Measurements from ENCODE around the gene ZNF30.
A peak's percentile ranks its signal among the peaks of the same experiment; 100 is the strongest.
"Not testable (repeated sequence)": the region's sequence is repeated elsewhere in the genome, so short reads cannot be mapped to it uniquely, and the experiment has no call there.

The ZNF30 gene

DNA sequence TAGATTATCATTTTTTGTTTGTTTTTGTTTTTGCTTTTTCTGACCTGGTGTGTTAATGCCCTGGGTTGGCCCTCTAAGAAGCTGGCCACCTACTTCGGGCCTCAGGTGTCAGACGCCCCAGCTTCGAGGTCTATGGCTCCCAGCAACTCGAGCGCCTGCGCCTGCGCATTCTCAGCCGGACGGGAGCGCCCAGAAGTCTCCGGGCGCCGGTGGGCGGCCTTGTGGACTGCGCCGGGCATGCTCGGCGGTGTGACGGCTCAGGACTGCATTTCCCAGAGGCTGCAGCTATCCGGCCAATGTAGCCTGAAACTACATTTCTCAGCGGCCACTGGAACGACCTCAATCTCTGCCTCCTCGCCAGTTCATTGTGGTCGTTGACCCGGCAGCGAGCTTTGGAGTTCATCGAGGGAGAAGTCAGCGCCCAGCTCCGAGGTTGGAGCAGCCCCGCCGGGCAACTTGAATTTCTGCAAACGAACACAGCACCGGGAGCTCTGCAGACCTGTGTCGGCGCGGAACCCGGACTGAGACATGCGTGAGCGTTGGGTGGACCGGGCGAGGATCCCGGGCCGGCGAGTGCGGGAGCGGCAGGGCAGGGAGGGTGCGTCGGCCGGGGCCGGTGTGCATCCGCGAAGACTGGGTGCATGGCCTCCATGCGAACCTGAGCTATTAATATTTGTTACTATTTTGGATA, at the start of gene ZNF30:
ZNF30 (plus strand) TSS at position 219 of the 691 bp plus-strand sequence. CDS start 3,045 bp downstream, outside the sequence.
- peak; percentile 68 for DNase-seq

GRCh38 chr19:34879563-34879962, 47.1 kb upstream of the ZNF30 start:
- no peak for DNase-seq

GRCh38 chr19:34880034-34880433, 46.7 kb upstream of the ZNF30 start:
- no peak for DNase-seq

DNA sequence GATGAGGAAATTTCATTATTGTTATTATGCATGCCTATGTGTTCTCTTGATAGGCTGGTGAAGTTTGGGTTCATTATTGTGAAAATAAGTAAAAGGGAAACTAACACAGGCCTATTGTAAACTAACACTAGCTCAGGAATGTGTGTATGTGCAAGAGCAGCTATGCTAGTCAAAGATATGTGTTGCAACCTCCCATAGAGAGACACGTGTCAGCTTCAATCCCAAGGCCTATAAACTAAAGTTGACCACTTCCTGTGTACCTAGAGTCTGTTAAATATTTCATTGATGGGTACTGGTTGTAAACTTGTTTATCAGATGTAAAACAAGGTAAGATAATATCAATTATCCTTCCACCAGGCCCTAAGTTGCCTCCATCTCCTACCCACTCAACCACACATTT, 44.7 kb upstream of the ZNF30 start:
- DNase-seq: no peak

DNA sequence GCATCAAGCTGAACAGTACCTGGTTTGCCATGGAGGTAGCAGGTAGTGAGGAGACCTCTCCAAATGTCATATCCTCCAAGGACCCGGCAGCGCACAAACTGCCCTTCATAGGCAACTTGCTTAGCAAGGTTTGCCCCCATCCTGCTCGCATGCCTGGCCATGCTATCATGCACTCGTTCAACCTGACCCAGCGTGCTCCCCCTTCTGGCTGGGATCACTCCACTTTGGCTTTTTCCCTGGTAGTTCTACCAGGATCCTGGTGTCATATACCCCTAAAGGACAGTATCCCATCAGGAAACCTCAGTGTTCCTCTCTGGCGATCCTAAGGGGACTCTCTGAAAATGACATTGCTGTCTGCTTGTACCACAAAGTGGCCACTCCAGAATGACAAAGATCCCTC, 38.6 kb upstream of the ZNF30 start:
- no peak for DNase-seq

DNA sequence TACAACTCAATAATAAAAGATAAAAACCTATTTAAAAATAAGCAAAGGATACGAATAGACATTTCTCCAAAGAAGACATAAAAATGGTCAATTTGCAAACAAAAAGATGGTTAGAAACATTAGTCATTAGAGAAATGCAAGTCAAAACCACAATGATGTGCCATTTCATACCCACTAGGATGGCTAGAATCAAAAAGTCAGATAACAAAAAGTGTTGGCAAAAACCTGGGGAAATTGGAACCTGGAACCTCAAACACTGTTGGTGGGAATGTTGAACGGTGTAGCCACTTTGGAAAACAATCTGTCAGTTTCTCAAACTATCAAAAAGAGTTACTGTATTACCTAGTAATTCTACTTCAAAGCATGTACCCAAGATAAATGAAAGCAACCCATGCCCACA, 26.5 kb upstream of the ZNF30 start:
- no peak for DNase-seq

- no peak for DNase-seq
Observed at GRCh38 chr19:34904664-34905527, 21.8 kb upstream of the ZNF30 start.

- no peak for DNase-seq
Observed at GRCh38 chr19:34910770-34911169, 15.9 kb upstream of the ZNF30 start.

DNA sequence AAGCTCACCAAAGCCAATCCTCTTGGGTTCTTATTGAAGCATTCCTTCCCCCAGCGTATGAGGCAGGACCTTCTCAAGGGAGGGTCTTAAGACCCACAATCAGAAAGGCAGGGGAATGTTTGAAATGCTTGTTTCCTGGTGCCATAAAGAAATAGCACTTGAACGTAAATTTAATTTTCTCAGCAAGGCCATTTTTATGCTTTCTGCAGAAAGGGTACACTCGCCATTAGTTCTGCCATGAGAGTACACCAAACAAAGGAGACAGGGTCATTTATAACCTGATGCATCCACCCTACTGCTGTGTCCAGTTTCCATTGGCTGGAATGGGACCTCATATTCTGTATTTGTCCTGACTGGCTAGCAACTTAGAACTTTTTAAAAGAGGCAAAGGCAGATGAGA, 9.6 kb upstream of the ZNF30 start:
- DNase-seq: not testable (repeated sequence)

DNA sequence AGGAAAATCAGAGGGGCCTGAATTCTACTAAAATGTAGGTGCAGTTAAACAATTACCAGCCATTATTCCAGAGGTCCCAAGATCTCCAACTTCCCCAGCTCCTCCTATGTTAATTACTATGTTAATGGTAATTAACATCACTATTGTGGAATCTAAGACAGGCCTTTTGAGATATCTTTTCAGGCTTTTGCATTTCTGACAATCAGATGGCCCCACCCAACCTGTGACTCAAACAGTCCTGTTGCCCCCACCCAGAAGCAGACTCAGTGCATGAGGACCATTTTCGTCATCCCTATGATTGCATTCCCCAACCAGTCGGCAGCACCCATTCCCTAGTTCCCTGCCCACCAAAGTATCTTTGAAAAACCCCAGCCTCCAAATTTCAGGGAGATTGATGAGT, 8.5 kb upstream of the ZNF30 start:
- no peak for DNase-seq

- DNase-seq: not testable (repeated sequence)
Observed at GRCh38 chr19:34920090-34920786, 6.5 kb upstream of the ZNF30 start.

- no peak for DNase-seq
Observed at GRCh38 chr19:34925278-34925855, 1.3 kb upstream of the ZNF30 start.

- no peak for DNase-seq
Observed at GRCh38 chr19:34926361-34926684, 380 bp upstream of the ZNF30 start.

GRCh38 chr19:34932494-34932893, 5.8 kb downstream of the ZNF30 start:
- no peak for DNase-seq

- DNase-seq: no peak
Observed at GRCh38 chr19:34936184-34936583, 9.5 kb downstream of the ZNF30 start.

DNA sequence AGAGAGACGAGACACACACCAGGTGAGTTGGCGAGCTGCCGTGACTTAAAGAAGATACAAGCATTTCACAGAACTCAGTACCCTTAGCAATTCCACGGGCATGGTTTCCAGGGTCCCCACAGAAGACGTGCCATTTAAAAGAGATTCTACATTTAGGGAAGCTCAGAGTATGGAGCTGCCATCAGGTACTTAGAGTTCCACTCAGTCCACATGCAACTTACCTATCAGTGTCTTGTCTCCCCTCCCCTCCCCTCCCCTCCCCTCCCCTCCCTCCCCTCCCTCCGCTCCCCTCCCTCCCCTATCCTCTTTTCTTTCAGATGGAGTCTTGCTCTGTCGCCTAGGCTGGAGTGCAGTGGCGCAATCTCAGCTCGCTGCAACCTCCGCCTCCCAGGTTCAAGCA, 12.2 kb downstream of the ZNF30 start:
- DNase-seq: no peak

GRCh38 chr19:34943861-34944573, 17.3 kb downstream of the ZNF30 start:
- no peak for DNase-seq

- DNase-seq: no peak
Observed at GRCh38 chr19:34953092-34953491, 26.4 kb downstream of the ZNF30 start.

DNA sequence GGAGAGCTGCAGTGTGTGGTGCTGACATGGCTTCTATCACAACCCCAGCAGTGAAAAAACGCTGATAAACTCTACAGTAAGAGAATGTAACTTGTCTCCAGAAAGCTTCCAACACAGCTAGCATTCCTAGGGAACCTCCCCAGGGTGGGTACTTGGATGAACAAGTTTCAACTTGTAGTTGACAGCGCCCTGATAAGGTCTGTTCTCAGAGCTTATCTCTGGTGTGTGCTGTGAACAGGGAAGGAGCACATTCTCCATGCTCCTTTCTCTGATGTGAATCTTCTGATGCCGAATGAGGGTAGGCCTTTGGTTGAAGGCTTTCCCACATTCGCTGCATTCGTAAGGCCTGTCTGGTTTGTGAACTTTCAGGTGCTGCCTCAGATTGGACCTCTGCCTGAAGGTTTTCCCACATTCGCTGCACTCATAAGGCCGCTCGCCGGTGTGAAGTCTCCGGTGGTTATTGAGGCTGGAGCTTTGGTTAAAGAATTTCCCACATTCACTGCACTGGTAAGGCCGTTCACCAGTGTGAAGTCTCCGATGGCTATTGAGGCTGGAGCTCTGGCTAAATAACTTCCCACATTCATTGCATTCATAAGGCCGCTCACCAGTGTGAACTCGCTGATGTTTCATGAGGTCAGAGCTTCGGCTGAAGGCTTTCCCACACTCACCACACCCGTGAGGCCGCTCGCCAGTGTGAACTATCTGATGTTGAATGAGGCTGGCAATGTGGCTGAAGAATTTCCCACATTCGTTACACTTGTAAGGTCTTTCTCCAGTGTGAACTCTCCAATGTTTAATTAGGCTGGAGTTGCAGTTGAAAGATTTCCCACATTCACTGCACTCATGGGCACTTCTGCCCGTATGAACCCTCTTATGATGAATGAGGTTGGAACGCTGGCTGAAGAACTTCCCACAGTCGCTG, 31.4 kb downstream of the ZNF30 start:
- no peak for DNase-seq

GRCh38 chr19:34959021-34959420, 32.3 kb downstream of the ZNF30 start:
- no peak for DNase-seq

DNA sequence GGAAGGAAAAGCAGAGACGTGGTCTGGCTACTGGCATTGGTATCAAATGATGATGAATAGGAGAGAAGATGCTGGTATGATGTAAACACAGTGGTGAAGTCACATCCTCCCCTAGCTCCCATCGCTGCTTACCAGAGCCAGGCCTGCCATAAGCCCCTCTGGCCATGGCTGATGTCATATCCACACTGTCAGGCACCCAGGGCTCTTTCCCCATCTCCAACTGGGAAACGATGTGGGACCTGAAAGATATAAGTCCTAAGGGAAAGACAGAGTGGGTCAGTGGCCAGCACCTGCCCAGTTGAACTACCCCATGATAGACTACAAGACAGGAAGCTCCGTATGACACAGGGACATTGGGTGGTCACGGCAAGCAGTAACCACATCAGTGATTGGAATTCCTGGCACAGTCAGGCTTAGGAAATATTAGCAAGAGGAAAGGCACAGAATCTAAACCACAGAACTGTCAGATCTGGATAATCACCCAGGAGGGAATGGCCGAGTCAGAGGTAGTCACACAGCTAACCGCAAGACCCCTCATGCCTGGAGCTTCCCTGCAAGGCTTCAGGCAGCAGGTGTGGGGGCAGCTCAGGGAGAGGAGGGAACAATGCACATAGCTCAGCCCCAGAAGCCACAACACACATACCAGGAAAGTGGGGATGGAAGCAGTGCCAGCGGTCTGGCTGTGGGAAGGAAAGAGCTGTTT, 33.6 kb downstream of the ZNF30 start:
- DNase-seq: no peak

Data from activated effector memory CD4-positive, alpha-beta T cell treated with Interleukin-2 at 50 U/mL for 16 hours (primary cell).